ENCODE results near the gene SCAP. TPM values are rescaled to one million over a fixed set of nuclear protein-coding genes. Genes with fewer than 3 reads are reported as not detected.
A peak's percentile ranks its signal among the peaks of the same experiment; 100 is the strongest.

Gene SCAP
- total and polyA plus RNA-seq, 2 of the 13 experiments (the other 11 are each of a cell fraction or from before 2014, with no cell fraction given): 40.4 to 53.3 TPM

DNA sequence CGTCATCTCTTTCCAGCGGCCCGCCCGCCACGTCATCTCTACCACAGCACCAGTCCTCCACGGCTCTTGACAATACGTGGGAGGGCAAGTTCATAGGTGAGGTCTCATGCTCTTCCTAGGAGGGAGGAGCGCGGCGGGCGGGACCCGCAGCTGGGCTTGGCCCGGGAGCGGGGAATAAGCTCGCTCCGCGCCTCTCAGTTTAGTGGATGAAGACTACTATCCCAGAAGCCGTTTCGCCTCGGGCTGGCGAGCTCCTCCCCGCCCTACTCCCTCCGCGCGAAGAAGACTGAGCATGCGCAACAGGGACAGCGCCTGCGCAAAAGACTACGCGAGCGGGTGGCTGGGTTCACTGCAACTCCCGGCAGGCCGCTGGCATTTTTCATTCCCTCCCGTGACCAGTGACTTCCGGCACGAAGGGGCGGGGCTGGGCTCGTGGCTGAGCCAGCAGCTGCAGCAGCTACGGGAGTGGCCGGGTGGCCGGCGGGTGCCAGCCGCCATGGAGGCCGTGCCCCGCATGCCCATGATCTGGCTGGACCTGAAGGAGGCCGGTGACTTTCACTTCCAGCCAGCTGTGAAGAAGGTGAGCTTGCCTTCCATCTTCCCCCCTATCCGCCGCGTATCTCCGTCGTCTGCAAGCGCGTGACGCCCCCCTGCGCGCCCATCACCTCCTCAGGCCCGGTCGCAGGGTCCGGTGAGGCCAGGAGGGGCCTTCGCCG lies 95.0 kb downstream of the SCAP start, which contains the start of gene PTPN23 (continued):
- TF ChIP-seq, protein P1, sequence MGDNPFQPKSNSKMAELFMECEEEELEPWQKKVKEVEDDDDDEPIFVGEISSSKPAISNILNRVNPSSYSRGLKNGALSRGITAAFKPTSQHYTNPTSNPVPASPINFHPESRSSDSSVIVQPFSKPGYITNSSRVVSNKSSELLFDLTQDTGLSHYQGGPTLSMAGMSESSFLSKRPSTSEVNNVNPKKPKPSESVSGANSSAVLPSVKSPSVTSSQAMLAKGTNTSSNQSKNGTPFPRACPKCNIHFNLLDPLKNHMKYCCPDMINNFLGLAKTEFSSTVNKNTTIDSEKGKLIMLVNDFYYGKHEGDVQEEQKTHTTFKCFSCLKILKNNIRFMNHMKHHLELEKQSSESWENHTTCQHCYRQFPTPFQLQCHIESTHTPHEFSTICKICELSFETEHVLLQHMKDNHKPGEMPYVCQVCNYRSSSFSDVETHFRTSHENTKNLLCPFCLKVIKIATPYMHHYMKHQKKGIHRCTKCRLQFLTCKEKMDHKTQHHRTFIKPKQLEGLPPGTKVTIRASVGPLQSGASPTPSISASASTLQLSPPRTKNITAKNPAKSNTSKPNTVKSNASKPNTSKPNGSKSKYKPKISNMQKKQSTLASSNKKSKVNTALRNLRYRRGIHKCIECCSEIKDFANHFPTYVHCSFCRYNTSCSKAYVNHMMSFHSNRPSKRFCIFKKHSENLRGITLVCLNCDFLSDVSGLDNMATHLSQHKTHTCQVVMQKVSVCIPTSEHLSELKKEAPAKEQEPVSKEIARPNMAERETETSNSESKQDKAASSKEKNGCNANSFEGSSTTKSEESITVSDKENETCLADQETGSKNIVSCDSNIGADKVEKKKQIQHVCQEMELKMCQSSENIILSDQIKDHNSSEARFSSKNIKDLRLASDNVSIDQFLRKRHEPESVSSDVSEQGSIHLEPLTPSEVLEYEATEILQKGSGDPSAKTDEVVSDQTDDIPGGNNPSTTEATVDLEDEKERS (CRISPR knock-in tag; IDR thresholded peaks at IDR 0.05): no peak
- TF ChIP-seq HDAC1 (CRISPR knock-in tag; IDR thresholded peaks at IDR 0.05): peak; percentile 90
- TF ChIP-seq ZNF10 (CRISPR knock-in tag; IDR thresholded peaks at IDR 0.05; ENCODE audit: borderline replicate concordance, low read depth): no peak
- TF ChIP-seq ZNF101 (CRISPR knock-in tag; IDR thresholded peaks at IDR 0.05; ENCODE audit: borderline replicate concordance, low read depth): no peak
- TF ChIP-seq ZNF33A (CRISPR knock-in tag; IDR thresholded peaks at IDR 0.05; ENCODE audit: borderline replicate concordance): no peak
- peak; percentile 83; the same call in 1 of the 2 replicates for TF ChIP-seq ARHGAP35 (CRISPR knock-in tag; IDR thresholded peaks at IDR 0.05; ENCODE audit: borderline replicate concordance)
- no peak for TF ChIP-seq PLRG1 (conservative IDR thresholded peaks at IDR 0.05)
- TF ChIP-seq, protein P2, sequence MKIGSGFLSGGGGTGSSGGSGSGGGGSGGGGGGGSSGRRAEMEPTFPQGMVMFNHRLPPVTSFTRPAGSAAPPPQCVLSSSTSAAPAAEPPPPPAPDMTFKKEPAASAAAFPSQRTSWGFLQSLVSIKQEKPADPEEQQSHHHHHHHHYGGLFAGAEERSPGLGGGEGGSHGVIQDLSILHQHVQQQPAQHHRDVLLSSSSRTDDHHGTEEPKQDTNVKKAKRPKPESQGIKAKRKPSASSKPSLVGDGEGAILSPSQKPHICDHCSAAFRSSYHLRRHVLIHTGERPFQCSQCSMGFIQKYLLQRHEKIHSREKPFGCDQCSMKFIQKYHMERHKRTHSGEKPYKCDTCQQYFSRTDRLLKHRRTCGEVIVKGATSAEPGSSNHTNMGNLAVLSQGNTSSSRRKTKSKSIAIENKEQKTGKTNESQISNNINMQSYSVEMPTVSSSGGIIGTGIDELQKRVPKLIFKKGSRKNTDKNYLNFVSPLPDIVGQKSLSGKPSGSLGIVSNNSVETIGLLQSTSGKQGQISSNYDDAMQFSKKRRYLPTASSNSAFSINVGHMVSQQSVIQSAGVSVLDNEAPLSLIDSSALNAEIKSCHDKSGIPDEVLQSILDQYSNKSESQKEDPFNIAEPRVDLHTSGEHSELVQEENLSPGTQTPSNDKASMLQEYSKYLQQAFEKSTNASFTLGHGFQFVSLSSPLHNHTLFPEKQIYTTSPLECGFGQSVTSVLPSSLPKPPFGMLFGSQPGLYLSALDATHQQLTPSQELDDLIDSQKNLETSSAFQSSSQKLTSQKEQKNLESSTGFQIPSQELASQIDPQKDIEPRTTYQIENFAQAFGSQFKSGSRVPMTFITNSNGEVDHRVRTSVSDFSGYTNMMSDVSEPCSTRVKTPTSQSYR (CRISPR knock-in tag; IDR thresholded peaks at IDR 0.05; ENCODE audit: borderline replicate concordance): no peak
- TF ChIP-seq ZFY (CRISPR knock-in tag; IDR thresholded peaks at IDR 0.05): peak; percentile 94
- TF ChIP-seq NRL (CRISPR knock-in tag; IDR thresholded peaks at IDR 0.05; ENCODE audit: borderline replicate concordance): no peak; the same call in 1 of the 2 replicates
- no peak for TF ChIP-seq PAX8 (CRISPR knock-in tag; IDR thresholded peaks at IDR 0.05; ENCODE audit: borderline replicate concordance)
- peak; percentile 71 for TF ChIP-seq ESRRA (CRISPR knock-in tag; IDR thresholded peaks at IDR 0.05; ENCODE audit: low read depth)
- peak; percentile 69; the same call in 1 of the 2 replicates for TF ChIP-seq ELF4 (CRISPR knock-in tag; IDR thresholded peaks at IDR 0.05; ENCODE audit: borderline replicate concordance)
- TF ChIP-seq ZKSCAN1 (IDR thresholded peaks at IDR 0.05; ENCODE audit: low read length): no peak
- TF ChIP-seq ZNF329 (CRISPR knock-in tag; IDR thresholded peaks at IDR 0.05; ENCODE audit: low read depth): 0 out of 2 replicates have a peak, but pooled peaks have one; percentile 16
- TF ChIP-seq CBFB (CRISPR knock-in tag; IDR thresholded peaks at IDR 0.05): 0 out of 2 replicates have a peak, but pooled peaks have one; percentile 52
- TF ChIP-seq, protein P3, sequence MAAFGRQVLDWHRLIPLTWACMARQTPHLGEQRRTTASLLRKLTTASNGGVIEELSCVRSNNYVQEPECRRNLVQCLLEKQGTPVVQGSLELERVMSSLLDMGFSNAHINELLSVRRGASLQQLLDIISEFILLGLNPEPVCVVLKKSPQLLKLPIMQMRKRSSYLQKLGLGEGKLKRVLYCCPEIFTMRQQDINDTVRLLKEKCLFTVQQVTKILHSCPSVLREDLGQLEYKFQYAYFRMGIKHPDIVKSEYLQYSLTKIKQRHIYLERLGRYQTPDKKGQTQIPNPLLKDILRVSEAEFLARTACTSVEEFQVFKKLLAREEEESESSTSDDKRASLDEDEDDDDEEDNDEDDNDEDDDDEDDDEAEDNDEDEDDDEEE (CRISPR knock-in tag; IDR thresholded peaks at IDR 0.05): no peak
- peak; percentile 99 for TF ChIP-seq ZNF430 (CRISPR knock-in tag; IDR thresholded peaks at IDR 0.05)
- no peak; a peak in 1 of 4 replicates for TF ChIP-seq NR2F1 (CRISPR knock-in tag; IDR thresholded peaks at IDR 0.05)
- TF ChIP-seq, protein P4, sequence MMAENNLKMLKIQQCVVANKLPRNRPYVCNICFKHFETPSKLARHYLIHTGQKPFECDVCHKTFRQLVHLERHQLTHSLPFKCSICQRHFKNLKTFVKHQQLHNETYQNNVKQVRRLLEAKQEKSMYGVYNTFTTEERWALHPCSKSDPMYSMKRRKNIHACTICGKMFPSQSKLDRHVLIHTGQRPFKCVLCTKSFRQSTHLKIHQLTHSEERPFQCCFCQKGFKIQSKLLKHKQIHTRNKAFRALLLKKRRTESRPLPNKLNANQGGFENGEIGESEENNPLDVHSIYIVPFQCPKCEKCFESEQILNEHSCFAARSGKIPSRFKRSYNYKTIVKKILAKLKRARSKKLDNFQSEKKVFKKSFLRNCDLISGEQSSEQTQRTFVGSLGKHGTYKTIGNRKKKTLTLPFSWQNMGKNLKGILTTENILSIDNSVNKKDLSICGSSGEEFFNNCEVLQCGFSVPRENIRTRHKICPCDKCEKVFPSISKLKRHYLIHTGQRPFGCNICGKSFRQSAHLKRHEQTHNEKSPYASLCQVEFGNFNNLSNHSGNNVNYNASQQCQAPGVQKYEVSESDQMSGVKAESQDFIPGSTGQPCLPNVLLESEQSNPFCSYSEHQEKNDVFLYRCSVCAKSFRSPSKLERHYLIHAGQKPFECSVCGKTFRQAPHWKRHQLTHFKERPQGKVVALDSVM (CRISPR knock-in tag; IDR thresholded peaks at IDR 0.05): no peak

Data from HepG2 (cell line).